KMS-11 (cell line): ENCODE results near the gene VAT1.
"Not testable (repeated sequence)": the region's sequence is repeated elsewhere in the genome, so short reads cannot be mapped to it uniquely, and the experiment has no call there.

Experiments used
- H2AFZ ChIP-seq: fragments of 200-600 bp; sonication (generic); 2 replicates; pipeline ENCODE4 v1.6.1; 2016; ENCODE audit warnings: antibody characterized with exemption, mixed run types, low read depth
- H3K27ac ChIP-seq: fragments of 200-600 bp; sonication (generic); 2 replicates; pipeline ENCODE4 v1.6.1; 2016; ENCODE audit warnings: mild to moderate bottlenecking, mixed run types
- H3K27me3 ChIP-seq: fragments of 200-600 bp; sonication (generic); 2 replicates; pipeline ENCODE4 v1.6.1; 2017; ENCODE audit warnings: mild to moderate bottlenecking, low read depth, mixed run types, moderate library complexity; ENCODE audit not compliant: insufficient read depth
- H3K36me3 ChIP-seq: fragments of 200-600 bp; sonication (generic); 2 replicates; pipeline ENCODE4 v1.6.1; 2017; ENCODE audit warnings: mild to moderate bottlenecking, mixed run types; ENCODE audit not compliant: insufficient read depth
- H3K4me1 ChIP-seq: fragments of 200-600 bp; sonication (generic); 2 replicates; pipeline ENCODE4 v1.6.1; 2016; ENCODE audit warnings: mild to moderate bottlenecking, low read depth, mixed run types; ENCODE audit not compliant: poor library complexity, severe bottlenecking
- H3K4me2 ChIP-seq: fragments of 200-600 bp; sonication (generic); 2 replicates; pipeline ENCODE4 v1.7.0; 2016; ENCODE audit warnings: mild to moderate bottlenecking, mixed run types
- H3K4me3 ChIP-seq: fragments of 200-600 bp; sonication (generic); IDR thresholded peaks from 2 replicates; pipeline ENCODE4 v1.6.1; 2017; ENCODE audit warnings: low read depth, low read length, mixed read lengths; ENCODE audit not compliant: insufficient read depth
- H3K79me2 ChIP-seq: fragments of 200-600 bp; sonication (generic); 2 replicates; pipeline ENCODE4 v1.6.1; 2016; ENCODE audit warnings: low read depth, mixed run types; ENCODE audit not compliant: insufficient read depth
- H3K9ac ChIP-seq: fragments of 200-600 bp; sonication (generic); 2 replicates; pipeline ENCODE4 v1.6.1; 2016; ENCODE audit warnings: mild to moderate bottlenecking, mixed run types
- H4K20me1 ChIP-seq: fragments of 200-600 bp; sonication (generic); 2 replicates; pipeline ENCODE4 v1.6.1; 2016; ENCODE audit warnings: mild to moderate bottlenecking, mixed run types; ENCODE audit not compliant: insufficient read depth
- TF ChIP-seq, protein P1 (sequence below): fragments of 200-600 bp; sonication (generic); conservative IDR thresholded peaks from 2 replicates; pipeline ENCODE4 v1.6.1; 2017; ENCODE audit warnings: low read depth, mild to moderate bottlenecking, antibody characterized with exemption, low read length, moderate library complexity, mixed read lengths

Gene VAT1

DNA sequence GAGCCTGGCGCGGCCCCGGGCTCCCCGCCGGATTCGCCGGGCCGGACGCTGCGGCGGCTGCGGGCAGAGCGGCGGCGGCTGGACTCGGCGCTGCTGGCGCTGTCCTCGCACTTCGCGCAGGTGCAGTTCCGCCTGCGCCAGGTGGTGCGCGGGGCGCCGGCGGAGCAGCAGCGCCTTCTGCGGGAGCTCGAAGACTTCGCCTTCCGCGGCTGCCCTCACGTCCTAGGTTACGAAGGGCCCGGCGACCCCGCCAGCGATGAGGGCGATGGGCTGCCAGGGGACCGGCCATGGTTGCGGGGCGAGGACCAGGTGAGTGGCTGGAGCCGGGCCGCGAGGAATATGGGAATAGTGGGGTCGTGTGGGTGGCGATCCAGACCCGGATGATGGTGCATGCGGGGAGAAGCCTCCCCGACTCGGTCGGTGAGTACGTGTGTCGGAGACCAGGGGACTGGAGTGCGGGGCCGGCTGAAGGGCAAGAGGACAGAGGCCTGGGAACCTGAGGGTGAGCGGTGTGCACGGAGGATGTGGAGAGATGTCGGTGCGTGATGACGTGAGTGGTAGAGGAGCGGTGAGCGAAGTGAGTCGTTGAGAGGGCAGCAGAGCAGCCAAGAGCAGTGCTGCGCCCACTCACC lies 41.3 kb downstream of the VAT1 start:
- Histone ChIP-seq H3K36me3 (no peaks in the 10 kb centered on the region), H3K79me2 (peaks cover 32% of the 10 kb centered on the region; the same call in 1 of the 2 replicates), H3K4me1 (peaks cover 41% of the 10 kb centered on the region), H4K20me1 (no peaks in the 10 kb centered on the region), H2AFZ (peak overlapping the region; percentile 87), H3K27ac (peak overlapping the region; percentile 78), H3K27me3 (no peaks in the 10 kb centered on the region), H3K9ac (peak overlapping the region; percentile 66), H3K4me2 (peak overlapping the region; percentile 89), H3K4me3 (no peak overlapping the region)
- TF ChIP-seq, protein P1, sequence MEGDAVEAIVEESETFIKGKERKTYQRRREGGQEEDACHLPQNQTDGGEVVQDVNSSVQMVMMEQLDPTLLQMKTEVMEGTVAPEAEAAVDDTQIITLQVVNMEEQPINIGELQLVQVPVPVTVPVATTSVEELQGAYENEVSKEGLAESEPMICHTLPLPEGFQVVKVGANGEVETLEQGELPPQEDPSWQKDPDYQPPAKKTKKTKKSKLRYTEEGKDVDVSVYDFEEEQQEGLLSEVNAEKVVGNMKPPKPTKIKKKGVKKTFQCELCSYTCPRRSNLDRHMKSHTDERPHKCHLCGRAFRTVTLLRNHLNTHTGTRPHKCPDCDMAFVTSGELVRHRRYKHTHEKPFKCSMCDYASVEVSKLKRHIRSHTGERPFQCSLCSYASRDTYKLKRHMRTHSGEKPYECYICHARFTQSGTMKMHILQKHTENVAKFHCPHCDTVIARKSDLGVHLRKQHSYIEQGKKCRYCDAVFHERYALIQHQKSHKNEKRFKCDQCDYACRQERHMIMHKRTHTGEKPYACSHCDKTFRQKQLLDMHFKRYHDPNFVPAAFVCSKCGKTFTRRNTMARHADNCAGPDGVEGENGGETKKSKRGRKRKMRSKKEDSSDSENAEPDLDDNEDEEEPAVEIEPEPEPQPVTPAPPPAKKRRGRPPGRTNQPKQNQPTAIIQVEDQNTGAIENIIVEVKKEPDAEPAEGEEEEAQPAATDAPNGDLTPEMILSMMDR = no peak

DNA sequence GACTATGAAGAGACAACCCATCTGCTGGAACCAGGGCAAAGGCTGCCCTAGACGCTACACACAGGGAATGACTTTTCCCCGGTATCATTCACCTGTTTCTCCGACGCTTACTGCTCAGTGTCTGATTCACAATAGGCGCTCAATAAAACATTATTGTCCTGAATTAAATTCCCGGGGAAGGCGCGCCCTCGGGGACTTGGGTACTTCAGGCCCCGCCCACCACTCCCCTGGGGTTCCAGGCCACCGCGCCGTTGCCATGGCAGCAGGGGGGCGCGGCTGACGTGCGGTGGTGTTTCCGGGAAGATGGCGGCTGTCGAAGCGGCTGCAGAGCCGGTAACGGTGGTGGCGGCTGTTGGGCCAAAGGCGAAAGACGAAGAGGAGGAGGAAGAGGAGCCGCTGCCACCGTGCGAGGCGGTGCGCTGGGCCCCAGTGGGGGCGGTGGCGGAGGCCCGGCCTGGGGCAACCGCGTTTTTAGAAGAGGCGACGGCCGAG lies 41.9 kb downstream of the VAT1 start, which contains the start of gene RUNDC1:
TSS of gene RUNDC1 (plus strand) at position 292 of the 492 bp plus-strand sequence. CDS start at position 304, 12 bp downstream.
- TF ChIP-seq, protein P1 = no peak
- Histone ChIP-seq H4K20me1 (no peaks in the 10 kb centered on the region), H2AFZ (peak within 1 kb of the TSS; percentile 87), H3K27me3 (no peaks in the 10 kb centered on the region), H3K79me2 (peaks cover 30% of the 10 kb centered on the region; the same call in 1 of the 2 replicates), H3K4me3 (no peak within 1 kb of the TSS), H3K27ac (peak within 1 kb of the TSS; percentile 78), H3K9ac (peak within 1 kb of the TSS; percentile 66), H3K4me2 (peak within 1 kb of the TSS; percentile 89), H3K4me1 (peaks cover 35% of the 10 kb centered on the region), H3K36me3 (no peaks in the 10 kb centered on the region)

DNA sequence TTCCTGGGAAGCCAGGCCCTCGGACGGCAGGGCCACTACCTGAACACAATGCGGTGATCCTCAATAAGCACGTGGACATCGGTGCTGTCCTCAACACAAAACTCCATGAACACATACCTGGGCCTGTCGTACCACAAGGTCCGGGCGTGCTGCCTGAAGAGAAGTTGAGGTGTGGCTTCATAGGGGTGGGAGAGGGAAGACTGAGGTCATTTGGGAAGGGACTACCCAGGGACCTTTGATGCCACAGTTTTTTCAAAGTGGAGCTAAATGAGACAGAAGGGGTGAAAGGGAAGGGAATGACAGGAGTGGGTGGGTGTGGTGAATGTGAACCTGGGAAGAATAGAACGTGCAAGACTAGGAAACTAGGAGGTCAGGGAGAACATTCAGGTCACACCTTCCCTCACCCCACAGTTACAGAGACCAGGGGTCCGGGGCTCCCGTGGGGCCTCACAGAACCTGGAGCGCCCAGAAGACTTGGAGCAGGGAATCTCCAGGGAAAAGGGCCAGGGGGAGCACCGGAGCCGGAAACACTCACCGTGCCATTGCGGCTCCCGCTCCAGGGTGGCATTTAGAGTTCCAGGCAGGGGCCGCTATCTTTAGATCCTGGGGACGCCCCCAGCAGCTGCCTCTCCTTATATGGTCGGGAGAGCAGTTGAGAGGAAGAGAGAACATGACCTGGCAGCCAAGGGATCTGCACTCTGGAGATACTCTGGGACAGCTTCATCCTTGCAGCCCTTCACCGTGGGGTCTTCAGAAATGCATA lies 42.5 kb downstream of the VAT1 start, which contains the start of gene PTGES3L:
TSS of gene PTGES3L (minus strand) at position 570 of the 763 bp plus-strand sequence. CDS start at position 543, 27 bp downstream.
- Histone ChIP-seq H3K4me2 (peak within 1 kb of the TSS; percentile 89), H3K4me1 (peaks cover 29% of the 10 kb centered on the region), H4K20me1 (no peaks in the 10 kb centered on the region), H3K4me3 (no peak within 1 kb of the TSS), H3K79me2 (peaks cover 24% of the 10 kb centered on the region; the same call in 1 of the 2 replicates), H3K9ac (peak within 1 kb of the TSS; percentile 66), H3K27me3 (no peaks in the 10 kb centered on the region), H3K36me3 (no peaks in the 10 kb centered on the region), H3K27ac (peak within 1 kb of the TSS; percentile 78), H2AFZ (peak within 1 kb of the TSS; percentile 87)
- TF ChIP-seq, protein P1 = no peak

DNA sequence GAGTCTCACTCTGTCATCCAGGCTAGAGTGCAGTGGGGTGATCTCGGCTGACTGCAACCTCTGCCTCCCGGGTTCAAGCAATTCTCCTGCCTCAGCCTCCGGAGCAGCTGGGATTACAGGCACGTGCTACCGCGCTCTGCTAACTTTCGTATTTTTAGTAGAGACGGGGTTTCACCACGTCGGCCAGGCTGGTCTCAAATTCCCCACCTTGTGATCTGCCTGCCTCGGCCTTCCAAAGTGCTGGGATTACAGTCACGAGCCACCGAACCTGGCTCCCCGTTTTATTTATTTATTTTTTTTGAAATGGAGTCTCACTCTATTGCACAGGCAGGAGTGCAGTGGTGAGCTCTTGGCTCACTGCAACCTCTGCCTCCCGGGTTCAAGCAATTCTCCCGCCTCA lies 46.5 kb downstream of the VAT1 start:
- not testable (repeated sequence) for H2AFZ ChIP-seq, H3K4me3 ChIP-seq, H4K20me1 ChIP-seq, H3K9ac ChIP-seq, H3K27me3 ChIP-seq, H3K79me2 ChIP-seq, H3K27ac ChIP-seq, H3K36me3 ChIP-seq, H3K4me2 ChIP-seq
- H3K4me1 ChIP-seq = peaks cover 14% of the 10 kb centered on the region
